ENCODE results near the gene AKR1C4.

DNA sequence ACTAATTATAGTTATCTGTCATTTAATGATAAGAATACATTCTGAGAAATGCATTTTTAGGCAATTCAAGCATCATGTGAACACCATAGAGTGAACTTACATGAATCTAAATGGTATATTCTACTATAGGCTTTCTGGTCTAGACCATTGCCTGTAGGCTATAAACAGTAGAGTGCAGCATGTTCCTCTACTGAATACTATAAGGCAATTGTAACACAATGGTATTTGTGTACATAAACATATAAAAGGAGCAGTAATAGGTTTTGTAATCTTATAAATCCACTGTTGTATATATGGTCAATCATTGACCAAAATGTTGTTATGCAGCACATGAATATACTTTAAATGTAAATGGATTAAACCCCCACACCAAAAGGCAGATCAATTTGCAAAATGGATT is 71.6 kb downstream of the AKR1C4 start:
- TF ChIP-seq, protein P1, sequence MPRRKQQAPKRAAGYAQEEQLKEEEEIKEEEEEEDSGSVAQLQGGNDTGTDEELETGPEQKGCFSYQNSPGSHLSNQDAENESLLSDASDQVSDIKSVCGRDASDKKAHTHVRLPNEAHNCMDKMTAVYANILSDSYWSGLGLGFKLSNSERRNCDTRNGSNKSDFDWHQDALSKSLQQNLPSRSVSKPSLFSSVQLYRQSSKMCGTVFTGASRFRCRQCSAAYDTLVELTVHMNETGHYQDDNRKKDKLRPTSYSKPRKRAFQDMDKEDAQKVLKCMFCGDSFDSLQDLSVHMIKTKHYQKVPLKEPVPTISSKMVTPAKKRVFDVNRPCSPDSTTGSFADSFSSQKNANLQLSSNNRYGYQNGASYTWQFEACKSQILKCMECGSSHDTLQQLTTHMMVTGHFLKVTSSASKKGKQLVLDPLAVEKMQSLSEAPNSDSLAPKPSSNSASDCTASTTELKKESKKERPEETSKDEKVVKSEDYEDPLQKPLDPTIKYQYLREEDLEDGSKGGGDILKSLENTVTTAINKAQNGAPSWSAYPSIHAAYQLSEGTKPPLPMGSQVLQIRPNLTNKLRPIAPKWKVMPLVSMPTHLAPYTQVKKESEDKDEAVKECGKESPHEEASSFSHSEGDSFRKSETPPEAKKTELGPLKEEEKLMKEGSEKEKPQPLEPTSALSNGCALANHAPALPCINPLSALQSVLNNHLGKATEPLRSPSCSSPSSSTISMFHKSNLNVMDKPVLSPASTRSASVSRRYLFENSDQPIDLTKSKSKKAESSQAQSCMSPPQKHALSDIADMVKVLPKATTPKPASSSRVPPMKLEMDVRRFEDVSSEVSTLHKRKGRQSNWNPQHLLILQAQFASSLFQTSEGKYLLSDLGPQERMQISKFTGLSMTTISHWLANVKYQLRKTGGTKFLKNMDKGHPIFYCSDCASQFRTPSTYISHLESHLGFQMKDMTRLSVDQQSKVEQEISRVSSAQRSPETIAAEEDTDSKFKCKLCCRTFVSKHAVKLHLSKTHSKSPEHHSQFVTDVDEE (CRISPR knock-in tag; IDR thresholded peaks at IDR 0.05), result no peak
- TF ChIP-seq OSR1 (CRISPR knock-in tag; IDR thresholded peaks at IDR 0.05) (no peak), ZC3H10 (CRISPR knock-in tag; IDR thresholded peaks at IDR 0.05) (no peak), RARB (CRISPR knock-in tag; IDR thresholded peaks at IDR 0.05) (no peak), BACH2 (CRISPR knock-in tag; IDR thresholded peaks at IDR 0.05; ENCODE audit: borderline replicate concordance) (no peak), ZFP3 (CRISPR knock-in tag; IDR thresholded peaks at IDR 0.05) (no peak), ISL1 (CRISPR knock-in tag; IDR thresholded peaks at IDR 0.05) (no peak), ZNF8 (CRISPR knock-in tag; IDR thresholded peaks at IDR 0.05) (no peak)
- TF ChIP-seq, protein P2, sequence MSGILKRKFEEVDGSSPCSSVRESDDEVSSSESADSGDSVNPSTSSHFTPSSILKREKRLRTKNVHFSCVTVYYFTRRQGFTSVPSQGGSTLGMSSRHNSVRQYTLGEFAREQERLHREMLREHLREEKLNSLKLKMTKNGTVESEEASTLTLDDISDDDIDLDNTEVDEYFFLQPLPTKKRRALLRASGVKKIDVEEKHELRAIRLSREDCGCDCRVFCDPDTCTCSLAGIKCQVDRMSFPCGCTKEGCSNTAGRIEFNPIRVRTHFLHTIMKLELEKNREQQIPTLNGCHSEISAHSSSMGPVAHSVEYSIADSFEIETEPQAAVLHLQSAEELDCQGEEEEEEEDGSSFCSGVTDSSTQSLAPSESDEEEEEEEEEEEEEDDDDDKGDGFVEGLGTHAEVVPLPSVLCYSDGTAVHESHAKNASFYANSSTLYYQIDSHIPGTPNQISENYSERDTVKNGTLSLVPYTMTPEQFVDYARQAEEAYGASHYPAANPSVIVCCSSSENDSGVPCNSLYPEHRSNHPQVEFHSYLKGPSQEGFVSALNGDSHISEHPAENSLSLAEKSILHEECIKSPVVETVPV (CRISPR knock-in tag; IDR thresholded peaks at IDR 0.05), result no peak

All from SK-N-SH treated with all-trans-retinoic acid at 6 μM for 48 hours (cell line).